Hindlimb muscle (tissue), 1 donor: ENCODE data around the gene PLEKHG4B. TPM values are rescaled to one million over a fixed set of nuclear protein-coding genes. Genes with fewer than 3 reads are reported as not detected.
"Not testable (repeated sequence)": the region's sequence is repeated elsewhere in the genome, so short reads cannot be mapped to it uniquely, and the experiment has no call there.

Experiments used
- DNase-seq: peaks from one replicate; pipeline ENCODE4 v3.0.0-alpha.2; 2013
- polyA plus RNA-seq: library from polyadenylated mRNA; unstranded; fragments of 120-200 nt; gene quantifications from one replicate; pipeline ENCODE4 v1.2.1, GENCODE V29; 2013; ENCODE audit not compliant: insufficient read length

Gene PLEKHG4B
- polyA plus RNA-seq, 1 donor: 0.39 TPM

DNA sequence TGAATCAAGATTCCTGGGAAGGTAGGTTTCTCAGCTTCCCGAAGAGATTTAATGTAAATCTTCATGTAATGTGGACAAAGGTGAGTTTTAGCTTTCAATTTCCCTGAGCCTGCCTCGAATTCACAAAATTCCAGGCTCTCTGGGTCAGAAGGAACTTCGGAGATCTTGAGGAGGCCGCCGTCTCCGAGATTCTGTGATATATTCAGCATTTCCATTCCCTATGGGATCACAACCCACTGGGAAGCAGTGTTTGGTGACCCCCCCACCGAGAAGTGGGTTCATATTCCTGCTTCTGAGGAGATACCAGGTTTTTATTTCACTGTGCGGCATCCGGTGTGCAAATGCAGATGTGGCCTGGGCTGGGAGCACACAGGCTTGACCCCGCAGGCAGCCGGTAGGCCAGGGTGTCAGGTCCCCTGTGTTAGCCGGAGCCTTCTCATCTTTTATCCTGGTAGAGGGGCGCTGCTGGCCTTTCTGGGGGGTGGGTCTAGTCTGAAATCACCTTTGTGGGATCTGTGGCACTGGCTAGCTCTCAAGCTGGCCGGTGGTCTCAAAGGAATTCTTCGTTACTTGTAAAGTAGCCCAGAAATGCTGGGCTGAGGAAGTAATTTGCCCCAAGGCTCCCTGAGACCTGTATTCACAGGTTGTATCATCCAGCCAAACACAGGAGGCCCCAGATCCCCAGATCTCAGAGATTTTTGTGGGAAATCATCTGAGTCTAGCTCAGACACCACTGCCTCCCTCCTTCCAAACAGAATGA is 1.4 kb downstream of the PLEKHG4B start:
- DNase-seq: no peak

GRCh38 chr5:94113-94892 is 2.3 kb downstream of the PLEKHG4B start:
- no peak for DNase-seq

- DNase-seq: no peak
Observed at GRCh38 chr5:95241-95980, 3.4 kb downstream of the PLEKHG4B start.

GRCh38 chr5:96976-97660 is 5.2 kb downstream of the PLEKHG4B start:
- DNase-seq: no peak

- no peak for DNase-seq
Observed at GRCh38 chr5:99815-100214, 7.8 kb downstream of the PLEKHG4B start.

DNA sequence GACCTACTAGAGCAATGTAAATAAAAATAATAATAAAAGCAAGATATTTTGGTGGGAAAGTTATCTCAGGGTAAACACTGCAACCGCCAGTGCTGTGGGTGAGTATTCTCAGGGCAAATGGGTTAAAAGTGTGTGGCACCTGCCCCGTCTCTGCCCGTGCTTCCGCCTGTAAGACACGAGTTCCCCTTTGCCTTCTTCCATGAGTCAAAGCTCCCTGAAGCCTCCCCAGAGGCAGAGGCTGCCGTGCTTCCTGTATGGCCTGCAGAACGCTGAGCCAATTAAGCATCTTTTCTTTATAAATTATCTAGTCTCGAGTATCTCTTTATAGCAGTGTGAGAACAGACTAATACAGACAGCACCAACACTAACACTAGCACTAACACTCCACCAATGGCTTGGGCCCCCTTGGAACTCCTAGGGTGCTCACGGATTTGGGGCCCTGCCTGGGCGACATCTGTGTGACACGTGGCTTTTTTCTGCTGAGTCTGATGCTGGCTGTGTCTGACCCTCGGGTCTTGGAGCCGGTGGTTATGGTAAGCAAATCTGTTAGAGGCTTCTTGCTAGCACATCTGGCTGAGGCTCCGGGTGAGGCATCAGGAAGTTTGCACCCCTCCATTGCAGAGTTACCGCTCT is 10.6 kb downstream of the PLEKHG4B start:
- no peak for DNase-seq

DNA sequence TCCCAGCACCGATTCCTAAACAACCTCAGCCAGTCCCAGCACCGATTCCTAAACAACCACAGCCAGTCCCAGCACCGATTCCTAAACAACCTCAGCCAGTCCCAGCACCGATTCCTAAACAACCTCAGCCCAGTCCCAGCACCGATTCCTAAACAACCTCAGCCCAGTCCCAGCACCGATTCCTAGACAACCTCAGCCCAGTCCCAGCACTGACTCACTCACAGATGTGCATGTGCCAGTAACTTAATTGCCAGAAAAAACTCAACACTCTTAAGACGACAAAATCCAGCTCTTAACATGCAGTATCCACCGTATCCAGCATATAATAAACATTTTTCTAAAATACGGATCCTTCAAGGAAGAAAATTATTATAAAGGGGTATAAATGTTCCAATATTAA is 12.1 kb downstream of the PLEKHG4B start:
- DNase-seq: not testable (repeated sequence)

DNA sequence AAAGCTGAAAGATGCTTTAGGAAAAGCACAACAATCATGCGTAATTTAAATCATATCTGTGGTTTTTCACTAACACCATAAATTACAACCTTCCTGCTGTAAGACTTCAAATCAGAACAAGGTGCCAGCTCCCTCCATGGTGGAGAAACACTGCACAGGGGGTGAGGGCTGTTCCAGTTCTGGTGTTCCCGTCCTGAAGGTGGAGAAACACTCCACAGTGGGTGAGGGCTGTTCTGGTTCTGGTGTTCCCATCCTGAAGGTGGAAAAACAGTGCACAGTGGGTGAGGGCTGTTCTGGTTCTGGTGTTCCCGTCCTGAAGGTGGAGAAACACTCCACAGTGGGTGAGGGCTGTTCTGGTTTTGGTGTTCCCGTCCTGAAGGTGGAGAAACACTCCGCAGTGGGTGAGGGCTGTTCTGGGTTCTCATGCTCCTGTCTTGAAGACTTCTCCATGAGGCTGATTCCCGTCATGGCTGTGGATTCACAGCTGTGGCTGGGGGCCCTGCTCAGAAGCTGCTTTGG is 12.9 kb downstream of the PLEKHG4B start:
- no peak for DNase-seq

GRCh38 chr5:105504-106070 is 13.6 kb downstream of the PLEKHG4B start:
- DNase-seq: no peak

DNA sequence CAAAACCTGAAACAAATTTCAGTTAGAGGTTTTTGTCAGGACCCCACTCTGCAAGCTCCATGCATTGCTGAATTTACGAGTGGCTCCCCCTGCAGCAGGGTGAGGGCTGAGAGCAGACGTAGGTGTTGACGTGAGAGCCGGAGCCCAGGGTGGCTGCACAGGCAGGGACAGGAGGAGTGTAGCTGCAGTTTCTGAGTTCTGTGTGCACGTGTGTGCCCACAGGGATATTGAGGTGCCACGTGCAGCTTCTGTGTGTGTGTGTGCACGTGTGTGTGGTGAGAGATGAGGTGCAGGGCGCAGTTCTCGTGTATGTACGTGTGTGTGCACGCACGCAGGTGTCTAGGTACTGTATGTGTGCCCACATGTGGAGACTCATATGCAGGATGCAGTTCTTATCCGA is 14.6 kb downstream of the PLEKHG4B start:
- no peak for DNase-seq

DNA sequence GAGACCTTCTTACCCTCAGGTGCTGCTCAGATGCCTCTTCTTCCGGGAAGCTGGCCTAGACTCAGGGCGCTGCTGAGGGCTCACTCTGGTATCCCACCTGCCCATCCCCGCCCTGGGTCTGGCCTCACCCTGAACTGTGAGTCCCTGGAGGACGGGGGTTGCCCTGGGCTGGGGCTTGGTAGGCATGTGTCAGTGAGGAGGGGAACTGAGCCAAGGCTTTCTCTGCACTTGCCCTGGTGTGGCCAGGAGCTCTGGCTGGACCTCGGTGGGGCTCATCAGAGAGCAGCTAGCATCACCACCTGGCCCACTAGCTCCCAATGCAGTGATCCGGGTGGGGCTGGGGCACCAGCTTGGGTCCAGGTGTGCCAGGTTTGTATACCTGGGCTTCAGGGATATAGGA is 15.6 kb downstream of the PLEKHG4B start:
- DNase-seq: no peak

GRCh38 chr5:109826-110225 is 17.9 kb downstream of the PLEKHG4B start:
- DNase-seq: no peak

DNA sequence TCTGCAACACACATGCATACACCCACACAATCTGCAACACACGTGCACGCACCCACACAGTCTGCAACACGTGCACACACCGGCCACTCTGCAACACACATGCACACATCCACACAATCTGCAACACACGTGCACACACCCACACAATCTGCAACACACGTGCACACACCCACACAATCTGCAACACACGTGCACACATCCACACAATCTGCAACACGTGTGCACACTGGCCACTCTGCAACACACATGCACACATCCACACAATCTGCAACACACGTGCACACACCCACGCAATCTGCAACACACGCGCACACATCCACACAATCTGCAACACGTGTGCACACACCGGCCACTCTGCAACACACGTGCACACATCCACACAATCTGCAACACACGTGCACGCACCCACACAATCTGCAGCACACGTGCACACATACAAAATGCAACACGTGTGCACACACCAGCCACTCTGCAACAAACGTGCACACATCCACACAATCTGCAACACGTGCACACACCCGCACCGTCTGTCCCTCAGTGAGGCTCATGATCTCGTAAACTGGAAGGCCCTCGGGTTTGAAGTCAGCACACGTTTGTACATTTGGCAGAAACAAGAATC is 18.4 kb downstream of the PLEKHG4B start:
- no peak for DNase-seq

GRCh38 chr5:111171-111570 is 19.2 kb downstream of the PLEKHG4B start:
- no peak for DNase-seq

- no peak for DNase-seq
Observed at GRCh38 chr5:119486-120097, 27.6 kb downstream of the PLEKHG4B start.

DNA sequence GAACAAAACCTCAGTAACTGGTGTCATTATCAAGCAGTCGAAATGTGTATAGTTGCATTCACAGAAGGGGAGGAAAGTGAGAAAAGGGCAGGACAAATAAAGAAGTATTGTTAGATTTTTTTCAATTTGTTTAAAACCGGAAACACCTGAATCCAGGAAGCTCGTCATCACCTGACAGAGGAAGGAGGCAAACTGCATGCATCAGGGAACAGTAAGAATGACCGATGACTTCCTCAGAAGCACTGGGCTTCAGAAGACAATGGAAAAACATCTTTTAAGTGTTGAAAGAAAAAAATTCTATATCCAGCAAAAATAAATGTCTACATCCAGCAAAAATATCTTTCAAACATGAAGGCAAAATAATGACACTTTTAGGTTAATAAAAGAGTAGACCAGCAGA is 29.5 kb downstream of the PLEKHG4B start:
- no peak for DNase-seq

GRCh38 chr5:125815-126214 is 33.8 kb downstream of the PLEKHG4B start:
- DNase-seq: no peak

- DNase-seq: no peak
Observed at GRCh38 chr5:126806-127205, 34.8 kb downstream of the PLEKHG4B start.

GRCh38 chr5:127886-128285 is 35.9 kb downstream of the PLEKHG4B start:
- no peak for DNase-seq

DNA sequence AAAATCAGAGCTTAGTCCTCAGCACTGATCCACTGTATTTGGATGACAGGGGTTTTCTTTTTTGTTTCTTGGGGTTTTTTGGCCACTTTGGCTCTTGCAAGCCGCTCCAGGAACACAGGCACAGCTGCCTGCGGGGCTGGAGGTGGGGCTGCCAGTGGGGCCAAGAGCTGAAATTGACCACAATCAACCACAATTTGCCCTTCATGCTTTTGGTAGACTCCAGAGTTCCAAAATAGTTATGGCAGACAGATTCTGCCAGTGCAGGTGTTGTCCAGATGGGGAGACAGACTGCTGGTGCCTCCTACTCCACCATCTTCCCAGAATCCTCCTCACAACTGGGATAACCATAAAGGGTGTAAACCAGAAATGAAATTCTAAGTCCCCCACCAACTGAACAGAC is 36.5 kb downstream of the PLEKHG4B start:
- no peak for DNase-seq

DNA sequence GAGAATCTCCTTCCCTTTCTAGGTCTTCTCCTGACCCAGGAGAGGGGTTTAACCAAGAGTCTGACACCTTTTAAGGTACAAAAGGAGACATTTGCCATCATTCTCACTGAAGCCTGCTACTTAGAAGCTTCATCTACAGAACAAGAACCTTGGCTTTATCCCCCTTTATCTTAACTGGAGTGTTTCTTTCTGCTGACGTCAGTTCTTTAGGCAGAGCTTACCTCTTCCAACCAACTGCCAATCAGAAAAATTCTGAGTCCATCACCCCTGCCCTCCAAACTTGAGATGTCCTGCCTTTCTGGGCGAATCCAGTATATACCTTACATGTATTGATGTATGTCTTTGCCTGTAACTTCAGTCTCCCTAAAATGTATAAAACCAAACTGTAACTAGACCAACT is 37.2 kb downstream of the PLEKHG4B start:
- no peak for DNase-seq
